Lower leg skin (tissue), 4 donors: ENCODE data around the gene C14orf132. TPM values are rescaled to one million over a fixed set of nuclear protein-coding genes. Genes with fewer than 3 reads are reported as not detected.

Source experiments
- DNase-seq, 2 donors: peaks; one replicate each; pipeline ENCODE4 v3.0.0-alpha.2; 2019; ENCODE audit warnings: low spot score in 2 of 2
- H3K4me3 ChIP-seq: fragments of 200-600 bp; sonication (generic); 2 replicates; pipeline ENCODE4 v1.5.1; 2017; ENCODE audit warnings: mild to moderate bottlenecking, low read depth; ENCODE audit not compliant: poor library complexity, severe bottlenecking
- POLR2A ChIP-seq, 2 donors: fragments of 450-650 bp; IDR thresholded peaks; one replicate each; pipeline ENCODE4 v1.6.1; 2016 to 2017; ENCODE audit warnings: antibody characterized with exemption in 2 of 2, mild to moderate bottlenecking in 1 of 2, moderate library complexity in 1 of 2
- WGBS, 2 donors: methylation state at CpG; one replicate each; pipeline ENCODE4 v1.1.5; 2018; 5-methylcytosine and 5-hydroxymethylcytosine counted together
- intact Hi-C: fragments of 100-400 bp; cut with DNase I; formaldehyde crosslinking; loops from one replicate; pipeline ENCODE4 v1.15.0; 2023; ENCODE audit warnings: low total_unique reads
- total RNA-seq, 4 donors: library from RNA; depleted of rRNA; stranded (reverse); fragments of >200 nt; gene quantifications; one replicate each; pipeline ENCODE4 v1.1.0, GENCODE V29; 2016
- TF ChIP-seq, protein P1 (sequence below), 3 donors: fragments of 450-650 bp; IDR thresholded peaks; one replicate each; pipeline ENCODE4 v1.5.1; 2016; ENCODE audit warnings: antibody characterized with exemption in 3 of 3, mild to moderate bottlenecking in 3 of 3, moderate library complexity in 2 of 3

The C14orf132 gene
- total RNA-seq, 4 donors from 2014 or later: 9.6 to 24.9 (median 16.6) TPM

- 90 to 97% methylated on average over 6 of the region's 6 CpGs for WGBS, 2 donors
- H3K4me3 ChIP-seq: no peak overlapping the region
- DNase-seq: peak in 1 of 2 donors; percentile 79
- intact Hi-C loops: no loop called here
- TF ChIP-seq POLR2A (IDR thresholded peaks at IDR 0.05): no peak
- TF ChIP-seq, protein P1, sequence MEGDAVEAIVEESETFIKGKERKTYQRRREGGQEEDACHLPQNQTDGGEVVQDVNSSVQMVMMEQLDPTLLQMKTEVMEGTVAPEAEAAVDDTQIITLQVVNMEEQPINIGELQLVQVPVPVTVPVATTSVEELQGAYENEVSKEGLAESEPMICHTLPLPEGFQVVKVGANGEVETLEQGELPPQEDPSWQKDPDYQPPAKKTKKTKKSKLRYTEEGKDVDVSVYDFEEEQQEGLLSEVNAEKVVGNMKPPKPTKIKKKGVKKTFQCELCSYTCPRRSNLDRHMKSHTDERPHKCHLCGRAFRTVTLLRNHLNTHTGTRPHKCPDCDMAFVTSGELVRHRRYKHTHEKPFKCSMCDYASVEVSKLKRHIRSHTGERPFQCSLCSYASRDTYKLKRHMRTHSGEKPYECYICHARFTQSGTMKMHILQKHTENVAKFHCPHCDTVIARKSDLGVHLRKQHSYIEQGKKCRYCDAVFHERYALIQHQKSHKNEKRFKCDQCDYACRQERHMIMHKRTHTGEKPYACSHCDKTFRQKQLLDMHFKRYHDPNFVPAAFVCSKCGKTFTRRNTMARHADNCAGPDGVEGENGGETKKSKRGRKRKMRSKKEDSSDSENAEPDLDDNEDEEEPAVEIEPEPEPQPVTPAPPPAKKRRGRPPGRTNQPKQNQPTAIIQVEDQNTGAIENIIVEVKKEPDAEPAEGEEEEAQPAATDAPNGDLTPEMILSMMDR (IDR thresholded peaks at IDR 0.05): no peak
These were observed 67.7 kb downstream of the C14orf132 start for GRCh38 chr14:96106891-96107290.

- TF ChIP-seq, protein P1 (IDR thresholded peaks at IDR 0.05): no peak
- no peak for TF ChIP-seq POLR2A (IDR thresholded peaks at IDR 0.05)
- WGBS, 2 donors: 81 to 84% methylated on average over 5 of the region's 5 CpGs
- intact Hi-C loops: no loop called here
- H3K4me3 ChIP-seq: no peak overlapping the region
- DNase-seq: peak in 1 of 2 donors; percentile 61
These were observed 69.1 kb downstream of the C14orf132 start for GRCh38 chr14:96108061-96108795.

GRCh38 chr14:96108911-96109310, 69.7 kb downstream of the C14orf132 start:
- WGBS, 2 donors: 95 to 98% methylated on average over 10 of the region's 10 CpGs
- peak in 1 of 2 donors; percentile 68 for DNase-seq
- no peak overlapping the region for H3K4me3 ChIP-seq
- intact Hi-C loops: no loop called here
- TF ChIP-seq, protein P1 (IDR thresholded peaks at IDR 0.05): no peak
- no peak for TF ChIP-seq POLR2A (IDR thresholded peaks at IDR 0.05)

DNA sequence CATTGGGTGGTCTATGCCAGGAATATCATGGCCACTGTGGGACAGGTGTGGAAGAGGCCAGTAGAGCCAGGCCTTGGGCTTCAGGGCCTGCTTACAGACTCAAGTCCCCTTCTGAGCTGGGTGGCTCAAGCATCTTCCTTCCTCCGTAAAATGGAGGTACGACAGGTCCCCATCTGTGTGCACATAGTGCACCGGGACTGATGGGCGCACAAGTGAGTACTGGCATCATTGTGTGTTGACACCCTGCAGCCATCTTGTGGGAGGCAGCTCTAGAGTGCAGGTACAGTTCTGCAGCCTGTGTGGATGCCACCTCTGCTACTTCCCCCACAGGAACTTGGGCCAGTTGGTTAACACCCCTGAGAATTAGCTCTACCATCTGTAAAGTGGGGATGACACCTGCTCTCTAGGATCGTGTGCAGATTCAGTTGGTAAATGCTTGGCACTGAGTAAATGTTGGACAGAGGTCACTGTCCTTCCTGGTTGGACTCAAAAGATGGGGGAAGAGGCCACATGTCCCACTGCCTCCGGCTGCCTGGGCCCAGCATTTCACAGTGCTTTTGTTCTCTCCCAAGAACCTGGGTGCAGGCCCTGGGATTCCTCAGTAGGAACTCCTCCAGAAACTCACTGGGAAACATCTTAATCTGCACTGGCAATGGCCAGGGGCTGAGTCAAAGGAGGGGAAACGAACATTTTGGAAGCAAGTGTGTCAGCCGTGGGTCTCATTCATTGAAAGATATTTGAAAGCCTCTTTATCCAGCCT, 70.6 kb downstream of the C14orf132 start:
- no peak for TF ChIP-seq POLR2A (IDR thresholded peaks at IDR 0.05)
- TF ChIP-seq, protein P1 (IDR thresholded peaks at IDR 0.05): no peak
- peak in 1 of 2 donors; percentile 76 for DNase-seq
- intact Hi-C loops: no loop called here
- no peak overlapping the region for H3K4me3 ChIP-seq
- WGBS, 2 donors: 90 to 95% methylated on average over 8 of the region's 8 CpGs

DNA sequence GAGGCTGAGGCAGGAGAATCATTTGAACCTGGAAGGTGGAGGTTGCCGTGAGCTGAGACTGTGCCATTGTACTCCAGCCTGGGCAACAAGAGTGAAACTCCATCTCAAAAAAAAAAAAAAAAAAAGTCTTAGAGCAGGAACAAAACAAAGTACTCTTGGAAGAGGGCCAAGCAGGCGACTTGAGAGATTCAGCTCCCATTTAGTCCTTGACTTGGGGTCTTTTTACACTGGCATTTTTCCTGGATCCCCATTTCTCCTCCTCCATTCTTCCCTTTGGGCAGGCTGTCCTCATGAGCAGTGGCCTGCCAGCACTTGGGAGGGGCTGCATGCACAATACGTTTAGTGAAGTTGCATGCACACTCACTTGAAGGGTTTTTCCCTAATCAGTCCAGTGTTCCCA, 72.9 kb downstream of the C14orf132 start:
- intact Hi-C loops: no loop called here
- peak in 1 of 2 donors; percentile 50 for DNase-seq
- TF ChIP-seq, protein P1 (IDR thresholded peaks at IDR 0.05): no peak
- no peak for TF ChIP-seq POLR2A (IDR thresholded peaks at IDR 0.05)
- WGBS, 2 donors: 64 to 66% methylated on average over 3 of the region's 3 CpGs
- no peak overlapping the region for H3K4me3 ChIP-seq
